CD4-positive, alpha-beta T cell treated with Interleukin-2 at 100 ng/mL for 4 hours (primary cell): ENCODE results near the gene CLEC18B.
"Not testable (repeated sequence)": the region's sequence is repeated elsewhere in the genome, so short reads cannot be mapped to it uniquely, and the experiment has no call there.

Source experiments
- DNase-seq: peaks from one replicate; pipeline ENCODE4 v3.0.0-alpha.2; 2020; ENCODE audit warnings: low spot score

Gene CLEC18B

GRCh38 chr16:74443624-74444346 is 22.5 kb upstream of the CLEC18B start:
- not testable (repeated sequence) for DNase-seq

- no peak for DNase-seq
Measured at GRCh38 chr16:74439685-74440084, 18.4 kb upstream of the CLEC18B start.

- DNase-seq, result peak; percentile 55
Measured at GRCh38 chr16:74438492-74438979, 17.3 kb upstream of the CLEC18B start.

GRCh38 chr16:74431516-74431915 is 10.2 kb upstream of the CLEC18B start:
- DNase-seq, result no peak

GRCh38 chr16:74430036-74430712 is 8.9 kb upstream of the CLEC18B start:
- DNase-seq, result peak; percentile 55

GRCh38 chr16:74428493-74428892 is 7.2 kb upstream of the CLEC18B start:
- DNase-seq, result not testable (repeated sequence)

GRCh38 chr16:74425751-74426150 is 4.5 kb upstream of the CLEC18B start:
- DNase-seq, result not testable (repeated sequence)

- not testable (repeated sequence) for DNase-seq
Measured at GRCh38 chr16:74423721-74424120, 2.4 kb upstream of the CLEC18B start.

- DNase-seq, result not testable (repeated sequence)
Measured at GRCh38 chr16:74422086-74422485, 808 bp upstream of the CLEC18B start.

- not testable (repeated sequence) for DNase-seq
Measured at GRCh38 chr16:74421482-74421785, 156 bp upstream of the CLEC18B start.

- not testable (repeated sequence) for DNase-seq
Measured at GRCh38 chr16:74419811-74420210, 1.5 kb downstream of the CLEC18B start.

GRCh38 chr16:74417897-74418296 is 3.4 kb downstream of the CLEC18B start:
- DNase-seq, result not testable (repeated sequence)

GRCh38 chr16:74413920-74414319 is 7.4 kb downstream of the CLEC18B start:
- DNase-seq, result not testable (repeated sequence)

GRCh38 chr16:74413485-74413884 is 7.8 kb downstream of the CLEC18B start:
- not testable (repeated sequence) for DNase-seq

- DNase-seq, result not testable (repeated sequence)
Measured at GRCh38 chr16:74412775-74413390, 8.4 kb downstream of the CLEC18B start.

- not testable (repeated sequence) for DNase-seq
Measured at GRCh38 chr16:74412138-74412774, 9.0 kb downstream of the CLEC18B start.

GRCh38 chr16:74410981-74411380 is 10.3 kb downstream of the CLEC18B start:
- not testable (repeated sequence) for DNase-seq

GRCh38 chr16:74410057-74410957 is 11.0 kb downstream of the CLEC18B start:
- not testable (repeated sequence) for DNase-seq

- DNase-seq, result not testable (repeated sequence)
Measured at GRCh38 chr16:74409185-74409981, 11.9 kb downstream of the CLEC18B start.

- DNase-seq, result not testable (repeated sequence)
Measured at GRCh38 chr16:74407362-74407705, 13.9 kb downstream of the CLEC18B start.
